ENCODE measurements around the gene SOWAHB.
"Not testable (repeated sequence)": the region's sequence is repeated elsewhere in the genome, so short reads cannot be mapped to it uniquely, and the experiment has no call there.

Gene SOWAHB

DNA sequence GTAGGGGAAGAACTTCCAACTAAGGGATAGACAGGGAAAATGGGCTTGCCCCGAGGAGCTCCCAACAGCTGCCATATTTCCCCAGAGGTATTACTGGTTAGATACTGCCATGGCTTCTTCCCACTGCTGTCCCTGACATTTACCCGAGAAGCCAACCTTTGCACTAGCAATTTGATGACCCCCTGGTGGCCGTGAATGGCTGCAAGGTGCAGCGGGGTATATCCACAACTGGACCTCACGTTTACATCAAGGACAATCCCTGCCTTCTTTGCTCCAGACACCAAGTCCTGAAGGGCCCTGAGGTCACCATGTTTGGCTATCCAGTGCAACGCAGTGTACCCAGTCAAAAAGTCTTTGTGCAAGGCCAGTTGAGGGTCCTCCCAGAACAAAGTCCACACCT, 2.3 kb downstream of the SOWAHB start:
- no peak for DNase-seq

DNA sequence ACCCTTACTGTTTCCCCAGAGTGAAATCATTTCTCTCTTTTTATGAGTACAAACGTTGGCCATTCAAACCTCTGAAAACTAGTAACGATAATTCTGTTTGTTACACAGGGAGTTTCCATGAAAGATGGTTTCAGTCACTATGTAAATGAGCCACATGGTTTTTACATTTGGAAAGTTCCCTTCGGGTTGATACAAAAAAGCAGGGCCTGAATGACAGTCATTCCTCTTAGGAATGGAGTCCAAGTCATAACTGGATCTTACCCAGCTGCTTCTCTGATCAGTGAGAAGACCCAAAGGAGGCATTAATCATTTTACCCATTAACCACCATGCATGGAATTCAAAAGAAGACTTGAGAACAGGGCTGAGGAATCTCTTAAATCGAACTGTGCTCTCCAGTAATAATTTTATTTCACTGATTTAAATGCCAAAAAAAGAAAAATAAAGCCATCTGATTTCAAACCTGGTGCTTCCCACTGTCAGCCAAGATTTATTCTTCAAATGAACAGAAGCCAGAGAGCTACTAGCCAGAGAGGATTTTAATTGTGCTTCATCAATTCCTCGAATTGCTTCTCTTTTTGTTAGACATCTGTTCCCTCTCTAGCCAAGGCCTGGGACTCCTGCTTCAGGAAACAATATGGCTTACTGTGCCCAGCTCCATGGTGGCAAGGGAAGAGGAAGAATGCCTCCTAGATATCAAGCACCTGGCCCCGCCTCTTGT, 3.2 kb downstream of the SOWAHB start:
- DNase-seq, result no peak

DNA sequence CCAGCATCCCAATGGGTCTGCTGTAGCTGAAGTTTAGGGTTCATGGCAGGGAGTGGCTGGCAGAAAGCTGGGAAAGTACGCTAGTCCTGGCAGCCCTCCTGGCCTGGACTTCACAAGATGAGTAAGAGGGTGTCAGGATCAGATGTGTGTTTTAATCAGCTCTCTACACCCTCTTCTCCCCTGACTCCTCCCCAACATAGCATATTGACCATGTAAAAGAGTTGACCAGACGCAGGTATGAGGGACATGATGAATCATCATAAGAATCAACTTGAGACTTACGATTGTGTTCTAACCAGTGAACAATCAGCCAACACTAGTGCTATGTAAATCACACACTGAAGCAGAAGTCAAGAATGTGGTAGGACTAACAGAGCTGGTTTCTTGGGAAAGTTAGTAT, 5.3 kb downstream of the SOWAHB start:
- no peak for DNase-seq

DNA sequence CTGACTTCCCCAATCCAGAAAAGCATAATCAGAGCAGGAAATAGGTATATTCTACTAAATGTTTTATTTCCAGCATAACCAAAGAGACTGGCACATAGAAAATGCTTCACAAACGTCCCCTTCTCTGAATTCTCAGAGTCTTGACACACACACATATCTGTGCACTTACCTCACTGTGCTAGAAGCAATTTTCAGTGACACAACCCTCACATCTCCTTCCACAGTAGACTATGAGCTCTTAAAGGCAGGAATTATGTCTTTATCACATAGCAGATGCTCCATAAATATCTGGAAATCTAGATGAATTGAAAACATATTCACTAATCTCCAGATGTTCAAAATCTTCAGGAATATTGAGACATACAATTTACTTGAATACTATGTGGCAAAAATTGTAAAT, 5.9 kb downstream of the SOWAHB start:
- no peak for DNase-seq

DNA sequence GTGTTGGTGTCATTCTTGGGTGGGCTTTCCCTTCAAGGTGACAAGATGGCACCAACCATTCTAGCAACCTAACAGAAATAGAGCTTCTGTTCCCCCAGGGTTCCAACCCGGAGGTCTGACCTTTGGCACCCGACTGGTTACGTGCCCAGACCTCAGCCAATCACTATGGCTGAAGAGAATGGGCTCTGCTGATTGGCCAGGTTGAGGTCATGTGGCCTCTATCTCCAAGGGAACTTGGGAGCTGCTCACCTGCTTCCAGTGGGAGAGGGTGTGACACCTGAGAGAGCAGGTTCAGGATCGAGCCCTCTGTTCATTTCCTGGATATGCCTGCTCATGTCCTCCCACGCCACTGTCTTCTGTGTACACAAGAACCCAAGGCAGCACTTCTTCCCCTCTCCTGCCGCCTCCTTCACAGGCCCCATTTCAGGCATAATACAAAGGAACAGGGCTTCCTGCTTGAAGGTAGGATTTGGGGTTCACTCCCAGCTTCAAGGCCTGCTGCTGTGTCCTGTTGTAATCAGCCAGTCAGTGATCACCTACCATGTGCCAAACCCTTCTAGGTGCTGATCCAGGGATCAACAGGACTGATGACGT, 11.0 kb downstream of the SOWAHB start:
- DNase-seq, result no peak

DNA sequence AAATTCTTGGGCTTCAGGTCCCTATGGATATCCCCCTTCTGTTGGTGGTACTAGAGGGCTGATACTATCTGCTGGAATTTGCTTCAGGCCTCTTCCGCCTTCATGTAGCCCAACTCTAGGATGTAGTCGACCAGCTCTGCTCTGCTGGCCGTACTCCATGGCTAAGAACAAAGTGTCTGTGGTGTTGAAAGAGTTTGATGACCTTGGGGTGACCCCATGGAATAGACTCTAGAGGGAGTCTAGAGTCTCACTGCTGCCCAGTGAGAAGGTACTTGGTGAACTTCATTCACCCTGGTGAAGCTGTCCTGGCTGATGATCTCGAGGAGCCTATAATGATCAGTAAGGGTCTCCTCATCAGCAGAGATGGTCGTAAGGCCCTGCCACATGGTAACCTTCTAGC, 11.7 kb downstream of the SOWAHB start:
- no peak for DNase-seq

DNA sequence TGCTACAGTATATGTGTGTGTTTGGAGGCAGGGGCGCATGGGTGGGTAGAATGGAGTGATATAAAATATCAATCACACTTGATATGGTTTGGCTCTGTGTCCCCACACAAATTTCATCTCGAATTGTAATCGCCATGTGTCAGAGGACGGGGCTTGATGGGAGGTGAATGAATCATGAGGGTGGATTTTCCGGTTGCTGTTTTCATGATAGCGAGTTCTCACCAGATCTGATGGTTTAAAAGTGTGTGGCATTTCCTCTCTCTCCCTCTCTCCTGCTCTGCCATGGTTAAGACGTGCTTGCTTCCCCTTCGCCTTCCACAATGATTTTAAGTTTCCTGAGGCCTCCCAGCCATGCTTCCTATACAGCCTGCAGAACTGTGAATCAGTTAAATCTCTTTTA, 14.8 kb downstream of the SOWAHB start:
- no peak for DNase-seq

DNA sequence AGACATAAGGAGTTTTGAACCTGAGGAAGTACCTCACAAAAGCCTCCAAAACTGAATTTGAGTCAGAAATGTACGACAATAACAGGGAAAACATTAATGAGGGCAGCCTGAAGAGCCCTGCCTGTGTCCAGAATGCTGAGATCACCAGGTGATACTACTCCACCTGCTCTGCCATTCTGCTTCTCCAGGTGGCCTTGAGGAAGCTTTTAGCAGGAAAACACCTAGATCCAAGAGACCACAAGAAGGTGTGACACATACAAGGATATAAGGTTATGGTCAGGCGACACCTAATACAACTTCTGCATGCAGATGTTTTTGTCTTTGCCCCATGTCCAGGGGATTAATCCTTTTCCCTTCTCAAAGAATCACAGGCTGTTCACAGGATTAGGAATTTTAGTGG, 15.3 kb downstream of the SOWAHB start:
- no peak for DNase-seq

DNA sequence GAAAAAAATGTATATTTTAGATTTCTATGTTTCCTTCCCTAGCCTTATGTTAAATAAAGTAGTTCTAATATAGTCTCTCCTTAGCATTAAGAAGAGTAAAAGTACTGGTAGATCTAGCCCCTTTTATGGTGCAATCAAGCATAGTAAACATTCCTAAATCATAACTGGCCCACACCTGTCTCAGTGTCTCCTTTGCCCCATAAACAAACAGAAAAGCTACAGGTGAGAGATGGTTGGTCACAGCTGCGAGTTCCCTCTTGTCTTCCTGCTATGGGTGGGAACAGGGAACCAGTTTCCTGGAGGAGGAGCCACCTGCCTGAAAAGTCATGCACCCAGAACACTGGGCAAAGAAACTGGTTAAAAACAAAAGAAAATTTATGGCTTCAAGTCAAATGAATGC, 16.6 kb downstream of the SOWAHB start:
- DNase-seq, result no peak

DNA sequence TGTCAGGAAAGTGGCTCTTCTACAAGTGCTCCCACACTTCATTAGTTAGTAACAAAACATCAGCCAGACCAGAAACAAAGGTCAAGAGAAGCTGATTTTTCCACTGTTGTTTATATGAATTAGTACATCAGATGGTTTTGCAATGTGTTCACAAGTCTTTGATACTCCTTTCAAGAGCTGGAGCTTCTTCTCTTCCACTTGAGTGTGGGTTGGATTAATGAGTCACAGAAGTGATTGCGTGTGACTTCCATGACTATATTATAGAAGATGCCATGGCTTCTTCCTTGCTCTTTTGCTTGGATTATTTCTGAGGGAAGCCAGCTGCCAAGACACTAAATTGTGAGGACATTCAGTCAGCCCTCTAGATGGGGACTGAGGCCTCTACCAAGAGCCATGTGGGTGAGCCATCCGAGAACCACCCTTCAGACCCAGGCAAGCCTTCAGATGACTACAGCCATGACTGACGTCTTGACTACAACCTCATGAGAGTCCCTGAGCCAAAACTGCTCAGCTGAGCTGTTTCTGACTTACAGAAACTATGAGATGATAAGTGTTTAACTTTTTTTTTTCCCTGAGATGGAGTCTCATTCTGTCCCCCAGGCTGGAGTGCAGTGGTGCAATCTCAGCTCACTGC, 18.1 kb downstream of the SOWAHB start:
- no peak for DNase-seq

DNA sequence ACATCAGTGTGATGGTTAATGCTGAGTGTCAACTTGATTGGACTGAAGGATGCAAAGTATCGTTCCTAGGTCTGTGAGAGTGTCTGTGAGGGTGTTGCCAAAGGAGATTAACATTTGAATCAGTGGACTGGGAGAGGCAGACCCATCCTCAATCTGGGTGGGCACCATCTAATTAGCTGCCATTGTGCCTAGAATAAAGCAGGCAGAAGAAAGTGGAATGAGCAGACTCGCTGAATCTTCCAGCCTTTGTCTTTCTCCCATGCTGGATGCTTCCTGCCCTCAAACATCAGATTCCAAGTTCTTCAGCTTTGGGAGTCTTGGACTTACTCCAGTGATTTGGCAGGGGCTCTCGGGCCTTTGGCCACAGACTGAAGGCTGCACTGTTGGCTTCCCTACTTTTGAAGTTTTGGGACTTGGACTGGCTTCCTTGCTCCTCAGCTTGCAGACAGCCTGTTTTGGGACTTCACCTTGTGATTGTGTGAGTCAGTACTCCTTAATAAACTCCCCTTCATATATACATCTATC, 19.2 kb downstream of the SOWAHB start:
- not testable (repeated sequence) for DNase-seq

DNA sequence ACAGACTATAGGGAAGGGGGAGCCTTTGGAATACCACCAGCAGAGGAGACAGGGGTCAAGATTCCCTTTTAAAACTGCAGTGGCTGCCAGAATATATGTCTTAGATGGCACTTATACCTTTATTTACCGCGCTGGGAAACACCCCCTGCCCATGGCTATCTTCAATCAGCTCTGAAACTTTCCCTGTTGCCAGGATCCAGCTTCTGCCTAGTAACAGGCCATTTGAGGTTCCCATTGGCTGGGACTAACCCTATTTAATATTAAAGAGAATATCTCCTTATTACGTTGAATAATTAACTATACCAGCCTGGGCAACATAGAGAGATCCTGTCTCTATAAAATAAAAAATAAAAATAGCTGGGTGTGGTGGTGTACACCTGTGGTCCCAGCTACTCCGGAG, 23.8 kb downstream of the SOWAHB start:
- no peak for DNase-seq

DNA sequence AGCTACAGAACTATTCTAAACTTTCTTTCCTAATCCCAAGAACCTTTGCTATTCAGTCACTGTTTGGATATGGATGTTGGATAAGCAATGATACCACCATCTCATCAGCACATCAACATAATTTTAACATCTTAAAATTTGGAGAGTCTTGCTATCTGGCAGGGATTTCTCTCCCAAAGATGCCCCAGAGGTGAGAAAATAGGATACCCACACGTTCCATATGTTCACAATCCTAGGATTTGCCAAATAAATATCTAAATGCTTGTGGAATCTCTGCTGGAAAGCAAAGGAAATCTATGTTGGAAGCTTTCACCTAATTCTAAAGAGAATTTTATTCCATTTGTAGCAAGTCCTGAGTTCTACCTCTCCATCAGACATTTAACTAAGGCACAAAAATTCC, 24.4 kb downstream of the SOWAHB start:
- no peak for DNase-seq

DNA sequence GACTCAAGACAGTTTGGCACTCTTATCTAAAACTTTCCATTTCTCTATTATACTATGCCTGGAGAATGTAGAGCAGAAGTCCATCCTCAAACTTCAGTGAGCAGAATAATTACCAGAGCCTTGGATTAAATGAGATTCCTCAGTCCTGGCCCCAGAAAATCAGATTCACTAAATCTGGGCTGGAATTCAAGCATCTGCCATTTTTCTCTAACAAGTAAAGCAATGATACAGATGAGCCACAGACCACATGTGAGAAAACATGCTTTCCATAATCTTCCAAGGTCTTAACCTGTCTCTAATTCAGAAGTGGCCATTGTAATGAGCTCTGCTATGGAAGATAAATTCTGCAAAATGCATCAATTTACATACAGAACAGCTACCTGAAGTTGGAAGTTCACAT, 25.4 kb downstream of the SOWAHB start:
- DNase-seq, result no peak

DNA sequence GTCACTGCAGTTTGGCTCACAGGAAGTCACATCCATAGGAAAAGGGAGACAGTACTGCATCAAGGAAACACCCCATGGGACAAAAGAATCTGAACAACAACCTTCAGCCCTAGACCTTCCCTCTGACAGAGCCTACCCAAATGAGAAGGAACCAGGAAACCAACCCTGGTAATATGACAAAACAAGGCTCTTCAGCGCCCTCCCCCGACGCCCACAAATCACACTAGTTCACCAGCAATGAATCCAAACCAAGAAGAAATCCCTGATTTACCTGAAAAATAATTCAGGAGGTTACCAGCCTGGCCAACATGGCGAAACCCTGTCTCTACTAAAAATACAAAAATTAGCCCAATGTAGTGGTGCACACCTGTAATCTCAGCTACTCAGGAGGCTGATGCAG, 29.2 kb downstream of the SOWAHB start:
- DNase-seq, result not testable (repeated sequence)

DNA sequence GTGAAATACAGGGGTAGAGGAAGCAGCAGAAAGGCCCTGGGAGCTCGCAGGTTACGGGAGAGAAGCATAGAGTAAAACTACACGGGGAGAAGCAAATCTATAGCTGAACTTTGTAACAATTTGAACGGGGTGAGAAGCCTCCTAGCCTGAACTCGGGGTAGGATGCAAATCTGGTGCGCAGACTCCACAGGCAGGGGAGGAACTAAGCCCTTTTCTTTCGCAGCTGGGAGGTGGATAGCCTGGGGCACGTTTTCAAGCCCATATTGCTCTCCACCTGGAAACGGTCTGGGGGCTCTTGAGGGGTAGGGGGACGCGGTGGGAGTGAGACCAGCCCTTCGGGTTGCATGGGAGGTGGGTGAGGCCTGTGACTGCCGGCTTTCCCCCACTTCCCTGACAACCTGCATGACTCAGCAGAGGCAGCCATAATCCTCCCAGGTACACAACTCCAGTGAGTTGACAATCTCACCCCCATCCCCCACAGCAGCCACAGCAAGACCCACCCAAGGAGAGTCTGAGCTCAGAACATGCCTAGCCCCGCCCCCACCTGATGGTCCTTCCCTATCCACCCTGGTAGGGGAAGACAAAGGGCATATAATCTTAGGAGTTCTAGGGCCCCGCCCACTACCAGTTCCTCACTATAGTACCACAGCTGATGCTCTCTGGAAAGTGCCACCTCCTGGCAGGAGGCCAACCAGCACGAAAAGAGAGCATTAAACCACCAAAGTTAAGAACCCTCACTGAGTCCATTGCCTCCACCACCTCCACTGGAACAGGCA, 29.9 kb downstream of the SOWAHB start:
- DNase-seq, result no peak

DNA sequence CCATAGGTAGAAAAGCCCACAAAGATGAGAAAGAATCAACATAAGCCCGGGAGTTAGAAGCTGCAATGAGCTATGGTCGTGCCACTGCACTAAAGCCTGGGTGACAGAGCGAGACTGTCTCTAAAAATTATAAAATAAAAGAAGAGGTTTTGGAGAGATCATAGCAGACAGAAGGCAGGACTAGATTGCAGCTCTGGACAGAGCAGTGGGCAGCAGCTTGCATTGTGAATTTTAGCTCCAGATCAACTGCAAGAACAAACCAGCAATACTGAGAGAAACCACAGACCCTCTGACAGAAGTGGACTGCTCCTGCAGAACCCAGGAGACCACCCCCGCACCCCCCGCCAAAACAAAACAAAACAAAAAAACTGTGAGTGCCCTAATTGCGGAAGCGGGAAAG, 30.6 kb downstream of the SOWAHB start:
- DNase-seq, result no peak

DNA sequence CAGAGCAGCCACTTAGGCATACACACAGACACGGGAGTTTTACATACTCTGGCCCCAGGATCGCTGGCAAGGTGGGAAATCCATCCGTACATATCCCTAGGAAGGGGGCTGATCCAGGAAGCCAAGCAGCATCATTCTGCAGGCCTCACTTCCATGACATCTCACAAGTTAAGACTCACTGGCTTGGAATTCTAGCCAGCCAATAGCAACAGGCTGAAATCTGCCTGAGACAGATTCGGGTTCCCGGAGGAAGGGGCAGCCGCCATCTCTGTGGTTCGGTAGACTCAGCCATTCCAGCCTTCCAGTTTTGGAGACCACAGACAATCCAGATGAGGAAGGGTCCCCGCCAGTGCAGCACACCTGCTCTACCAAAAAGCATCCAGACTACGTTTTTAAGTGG, 31.3 kb downstream of the SOWAHB start:
- no peak for DNase-seq

DNA sequence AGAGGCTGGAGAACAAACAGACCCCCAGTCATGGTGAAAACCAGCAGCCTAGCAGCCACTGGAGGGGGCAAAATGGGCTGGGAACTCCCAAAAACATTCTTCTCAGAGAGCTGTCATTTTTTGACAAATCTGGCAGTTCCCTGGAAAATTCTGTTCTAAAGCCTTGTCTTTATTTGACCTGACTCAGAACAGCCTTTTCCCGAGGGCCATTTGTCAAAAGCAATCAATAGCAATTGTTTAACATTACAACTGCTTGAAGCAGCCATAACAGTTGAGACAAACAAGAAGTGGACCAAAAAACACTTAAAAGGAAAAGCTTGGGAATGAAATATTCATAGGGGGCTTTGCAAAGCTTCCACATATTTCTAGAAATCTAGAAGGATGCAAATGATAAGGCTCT, 39.6 kb downstream of the SOWAHB start:
- DNase-seq, result no peak

DNA sequence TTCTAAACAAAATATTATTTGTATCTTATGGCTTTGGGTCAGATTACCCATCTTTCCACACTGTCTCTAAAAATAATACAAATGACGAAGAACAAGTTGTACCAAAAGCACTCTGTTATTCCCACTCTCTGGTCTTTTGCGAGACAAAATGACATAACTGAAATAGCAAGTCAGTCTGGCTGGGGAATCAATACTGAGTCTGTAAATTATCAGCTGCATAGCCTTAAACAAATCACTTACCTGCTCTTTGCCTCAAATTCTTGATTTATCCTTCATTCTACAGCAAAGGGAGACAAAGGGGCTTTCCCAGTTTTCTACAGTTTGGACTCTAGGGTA, 40.9 kb downstream of the SOWAHB start:
- no peak for DNase-seq

DNA sequence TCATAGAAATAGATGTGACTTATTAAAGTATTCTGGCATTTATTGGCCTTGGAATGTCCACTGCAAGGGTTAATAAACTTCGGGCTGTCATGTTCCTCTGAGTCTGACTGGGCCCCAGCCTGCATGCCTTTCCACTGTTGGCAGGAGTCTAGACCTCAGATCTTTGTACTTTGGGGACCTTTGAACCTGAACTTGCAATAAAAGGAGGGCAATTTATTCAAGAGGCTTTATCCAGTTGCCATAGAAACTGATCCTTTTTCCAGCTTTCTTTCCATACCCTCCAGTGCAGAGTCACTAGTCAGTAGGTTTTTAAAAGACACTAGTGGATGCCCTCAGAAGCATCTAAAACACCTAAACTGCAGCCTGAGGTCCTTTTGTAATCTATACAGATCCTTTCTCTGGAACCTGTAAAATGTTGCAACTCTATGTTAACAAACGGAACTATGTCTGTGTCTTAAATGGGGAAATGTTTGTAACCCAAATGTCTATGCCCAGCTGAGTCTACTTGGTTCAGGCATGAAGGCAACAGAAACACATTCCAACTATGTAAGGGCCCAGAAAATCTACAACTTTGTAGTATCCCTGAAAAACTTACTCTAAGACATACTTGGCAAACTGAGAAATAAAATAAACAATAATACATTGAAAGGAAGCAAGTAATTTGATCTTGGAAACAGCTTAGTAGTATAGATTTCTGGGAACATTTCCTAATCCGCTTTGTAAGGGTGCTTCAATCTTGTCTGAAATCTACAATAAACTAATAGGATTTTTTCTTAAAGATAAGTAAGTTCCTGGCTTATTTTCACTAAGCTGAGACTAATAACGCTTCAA, 41.5 kb downstream of the SOWAHB start:
- DNase-seq, result no peak

DNA sequence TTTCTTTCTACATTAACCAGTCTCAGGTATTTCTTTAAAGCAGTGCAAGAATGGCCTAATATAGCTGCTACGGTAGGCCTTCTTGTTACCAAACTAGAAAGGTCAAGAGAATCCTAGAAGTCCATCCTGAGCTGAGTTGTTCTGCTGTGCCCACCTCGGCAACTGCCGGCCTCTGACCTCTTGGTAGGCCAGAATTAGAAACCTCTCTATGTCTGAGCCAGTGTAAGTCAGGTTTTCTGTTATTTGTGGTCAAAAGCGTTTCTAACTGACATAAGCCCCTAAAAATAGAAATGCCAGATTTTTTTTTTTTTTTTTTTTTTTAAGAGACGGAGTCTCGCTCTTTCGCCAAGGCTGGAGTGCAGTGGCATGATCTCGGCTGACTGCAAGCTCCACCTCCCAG, 43.1 kb downstream of the SOWAHB start:
- no peak for DNase-seq

DNA sequence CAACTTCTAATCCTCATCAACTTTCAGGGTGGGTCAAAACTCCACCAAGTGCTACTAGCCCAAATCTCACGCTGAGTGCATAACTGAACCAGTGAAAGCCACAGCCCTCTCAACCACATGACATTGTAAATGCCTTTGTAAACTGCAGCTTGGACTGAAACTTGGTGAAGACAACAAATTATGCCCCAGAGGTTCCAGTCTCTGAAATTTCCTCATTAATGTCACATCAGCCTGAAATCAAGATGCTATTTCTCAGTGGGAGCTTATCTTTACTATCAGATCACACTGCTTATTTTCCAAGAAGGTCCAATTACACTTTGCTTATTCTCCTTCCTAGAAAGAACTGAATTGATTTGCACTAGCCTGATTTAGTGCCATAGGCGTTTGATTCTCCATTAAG, 46.6 kb downstream of the SOWAHB start:
- DNase-seq, result no peak
